Upper lobe of left lung (tissue), 6 donors: Measurements from ENCODE around the gene GALNT13. TPM values are rescaled to one million over a fixed set of nuclear protein-coding genes. Genes with fewer than 3 reads are reported as not detected.

Experiments used
- ATAC-seq, 2 donors: fragments of 200-7000 bp; cut with Tn5 transposase; one replicate each; pipeline ENCODE4 v1.9.1; 2022; ENCODE audit warnings: mild to moderate bottlenecking in 2 of 2, moderate library complexity in 2 of 2; ENCODE audit not compliant: low FRiP score in 2 of 2
- DNase-seq, 2 donors: peaks; one replicate each; pipeline ENCODE4 v3.0.0-alpha.2; 2019 to 2020
- H3K27ac ChIP-seq, 4 donors: fragments of 200-600 bp; sonication (generic); one replicate each; pipeline ENCODE4 v1.5.1; 2016 to 2019
- H3K27me3 ChIP-seq, 4 donors: fragments of 200-600 bp; sonication (generic); one replicate each; pipeline ENCODE4 v1.5.1; 2017 to 2019
- H3K36me3 ChIP-seq, 4 donors: fragments of 200-600 bp; sonication (generic); one replicate each; pipeline ENCODE4 v1.5.1; 2016 to 2019
- H3K4me1 ChIP-seq, 4 donors: fragments of 200-600 bp; sonication (generic); one replicate each; pipeline ENCODE4 v1.5.1; 2018 to 2019
- H3K4me3 ChIP-seq, 4 donors: fragments of 200-600 bp; sonication (generic); one replicate each; pipeline ENCODE4 v1.5.1; 2017 to 2019; ENCODE audit warnings: mild to moderate bottlenecking in 2 of 4, moderate library complexity in 1 of 4
- H3K9me3 ChIP-seq, 4 donors: fragments of 200-600 bp; sonication (generic); one replicate each; pipeline ENCODE4 v1.5.1; 2018 to 2019
- CTCF ChIP-seq, 6 experiments: fragments of 450-650 bp in 4 of 6; fragments of 200-600 bp in 2 of 6; sonication (generic) in 2 of 6; IDR thresholded peaks; one replicate each; pipeline ENCODE4 v1.5.1; 2016 to 2019; ENCODE audit warnings: antibody characterized with exemption in 6 of 6
- EP300 ChIP-seq, 4 donors: sonication (generic); formaldehyde crosslinking; IDR thresholded peaks; one replicate each; pipeline ENCODE4 v1.5.1; 2017; ENCODE audit warnings: antibody characterized with exemption in 4 of 4, control low read depth in 2 of 4
- POLR2A ChIP-seq, 4 donors: fragments of 450-650 bp; IDR thresholded peaks; one replicate each; pipeline ENCODE4 v1.5.1; 2016 to 2017; ENCODE audit warnings: antibody characterized with exemption in 4 of 4, mild to moderate bottlenecking in 2 of 4
- POLR2AphosphoS5 ChIP-seq, 2 donors: sonication (generic); formaldehyde crosslinking; IDR thresholded peaks; one replicate each; pipeline ENCODE4 v1.5.1; 2017; ENCODE audit warnings: antibody characterized with exemption in 2 of 2
- WGBS, 2 donors: methylation state at CpG; one replicate each; pipeline ENCODE4 v1.1.5; 2017 to 2018; 5-methylcytosine and 5-hydroxymethylcytosine counted together
- total RNA-seq, 6 donors: library from RNA; depleted of rRNA in 4 of 6; stranded (reverse); fragments of >200 nt in 4 of 6; gene quantifications; one replicate each; pipeline versions ENCODE4 v1.1.0 to v1.2.1, GENCODE V29; 2016 to 2021
- donor health status: DM: no; HTN: no; CAD: no; lungs with moderate emphysema.
- donor health status: DM: no; HTN: yes; CAD: no; lungs with severe emphysema.

The GALNT13 gene
- total RNA-seq, 6 donors from 2014 or later = 1.6 to 4.1 (median 2.8) TPM

- no peak overlapping the region for H3K27ac ChIP-seq
- H3K36me3 ChIP-seq = no peaks in the 10 kb centered on the region
- H3K9me3 ChIP-seq = no peaks in the 10 kb centered on the region
- ATAC-seq (no peak), DNase-seq (no peak)
- WGBS, 2 donors = 61 to 70% methylated on average over 4 of the region's 4 CpGs
- TF ChIP-seq POLR2A (IDR thresholded peaks at IDR 0.05) = no peak
- no peak for TF ChIP-seq POLR2AphosphoS5 (IDR thresholded peaks at IDR 0.05)
- TF ChIP-seq CTCF (IDR thresholded peaks at IDR 0.05) = no peak
- TF ChIP-seq EP300 (IDR thresholded peaks at IDR 0.05) = no peak
- no peaks in the 10 kb centered on the region for H3K4me1 ChIP-seq
- H3K27me3 ChIP-seq = no peaks in the 10 kb centered on the region
- H3K4me3 ChIP-seq = no peak overlapping the region
Observed at GRCh38 chr2:154400563-154401290, 529.0 kb downstream of the GALNT13 start.

GRCh38 chr2:154402213-154402612, 530.5 kb downstream of the GALNT13 start:
- no peaks in the 10 kb centered on the region for H3K9me3 ChIP-seq
- 14 to 17% methylated on average over 3 of the region's 3 CpGs for WGBS, 2 donors
- H3K27me3 ChIP-seq = no peaks in the 10 kb centered on the region
- no peaks in the 10 kb centered on the region for H3K36me3 ChIP-seq
- ATAC-seq = no peak
- DNase-seq = no peak
- no peaks in the 10 kb centered on the region for H3K4me1 ChIP-seq
- no peak for TF ChIP-seq POLR2A (IDR thresholded peaks at IDR 0.05)
- peak in 3 of 6 experiments; percentile 13 to 30 (median 27) for TF ChIP-seq CTCF (IDR thresholded peaks at IDR 0.05)
- H3K27ac ChIP-seq = no peak overlapping the region
- H3K4me3 ChIP-seq = no peak overlapping the region

- no peak overlapping the region for H3K4me3 ChIP-seq
- no peaks in the 10 kb centered on the region for H3K27me3 ChIP-seq
- H3K36me3 ChIP-seq = no peaks in the 10 kb centered on the region
- WGBS, 2 donors = 73 to 82% methylated on average over 3 of the region's 3 CpGs
- ATAC-seq = no peak
- no peak for DNase-seq
- no peaks in the 10 kb centered on the region for H3K9me3 ChIP-seq
- H3K4me1 ChIP-seq = no peaks in the 10 kb centered on the region
- no peak overlapping the region for H3K27ac ChIP-seq
- TF ChIP-seq POLR2AphosphoS5 (IDR thresholded peaks at IDR 0.05) (no peak), EP300 (IDR thresholded peaks at IDR 0.05) (no peak), CTCF (IDR thresholded peaks at IDR 0.05) (no peak)
Observed at GRCh38 chr2:154403242-154403790, 531.6 kb downstream of the GALNT13 start.

GRCh38 chr2:154408786-154409185, 537.1 kb downstream of the GALNT13 start:
- TF ChIP-seq CTCF (IDR thresholded peaks at IDR 0.05) (no peak), EP300 (IDR thresholded peaks at IDR 0.05) (no peak), POLR2A (IDR thresholded peaks at IDR 0.05) (no peak), POLR2AphosphoS5 (IDR thresholded peaks at IDR 0.05) (no peak)
- no peaks in the 10 kb centered on the region for H3K27me3 ChIP-seq
- WGBS, 2 donors = 45 to 50% methylated on average over 1 of the region's 1 CpG
- no peak overlapping the region for H3K27ac ChIP-seq
- H3K9me3 ChIP-seq = no peaks in the 10 kb centered on the region
- H3K4me3 ChIP-seq = no peak overlapping the region
- no peaks in the 10 kb centered on the region for H3K4me1 ChIP-seq
- ATAC-seq (no peak), DNase-seq (no peak)
- H3K36me3 ChIP-seq = no peaks in the 10 kb centered on the region

- no peak overlapping the region for H3K27ac ChIP-seq
- ATAC-seq = no peak
- WGBS, 2 donors = 80 to 88% methylated on average over 1 of the region's 1 CpG
Observed at GRCh38 chr2:154422251-154422650, 550.5 kb downstream of the GALNT13 start.

More at GRCh38 chr2:154422251-154422650, 550.5 kb downstream of the GALNT13 start:
- Histone ChIP-seq H3K4me1 (peaks cover 0 to 3% (median 2%) of the 10 kb centered on the region in 4 donors), H3K4me3 (no peak overlapping the region), H3K27me3 (no peaks in the 10 kb centered on the region), H3K9me3 (no peaks in the 10 kb centered on the region), H3K36me3 (no peaks in the 10 kb centered on the region)
- TF ChIP-seq POLR2A (IDR thresholded peaks at IDR 0.05) = no peak
- no peak for TF ChIP-seq POLR2AphosphoS5 (IDR thresholded peaks at IDR 0.05)
- no peak for TF ChIP-seq EP300 (IDR thresholded peaks at IDR 0.05)
- TF ChIP-seq CTCF (IDR thresholded peaks at IDR 0.05) = no peak
- no peak for DNase-seq
